ENCODE measurements around the gene VMP1.
"Not testable (repeated sequence)": the region's sequence is repeated elsewhere in the genome, so short reads cannot be mapped to it uniquely, and the experiment has no call there.

GRCh38 chr17:59755069-59755468 is 47.6 kb downstream of the VMP1 start:
- not testable (repeated sequence) for TF ChIP-seq KLF9 (tag by site-specific recombination; IDR thresholded peaks at IDR 0.05; ENCODE audit: low read depth); ZNF473 (tag by site-specific recombination; IDR thresholded peaks at IDR 0.05); ZNF549 (tag by site-specific recombination; IDR thresholded peaks at IDR 0.05)
